Measurements from ENCODE around the gene C1orf74. TPM values are rescaled to one million over a fixed set of nuclear protein-coding genes. Genes with fewer than 3 reads are reported as not detected.

Gene C1orf74
- polyA plus RNA-seq: under 1 TPM in 2 of 3 donors, not detected in 1; 0.18 to 0.84 TPM

DNA sequence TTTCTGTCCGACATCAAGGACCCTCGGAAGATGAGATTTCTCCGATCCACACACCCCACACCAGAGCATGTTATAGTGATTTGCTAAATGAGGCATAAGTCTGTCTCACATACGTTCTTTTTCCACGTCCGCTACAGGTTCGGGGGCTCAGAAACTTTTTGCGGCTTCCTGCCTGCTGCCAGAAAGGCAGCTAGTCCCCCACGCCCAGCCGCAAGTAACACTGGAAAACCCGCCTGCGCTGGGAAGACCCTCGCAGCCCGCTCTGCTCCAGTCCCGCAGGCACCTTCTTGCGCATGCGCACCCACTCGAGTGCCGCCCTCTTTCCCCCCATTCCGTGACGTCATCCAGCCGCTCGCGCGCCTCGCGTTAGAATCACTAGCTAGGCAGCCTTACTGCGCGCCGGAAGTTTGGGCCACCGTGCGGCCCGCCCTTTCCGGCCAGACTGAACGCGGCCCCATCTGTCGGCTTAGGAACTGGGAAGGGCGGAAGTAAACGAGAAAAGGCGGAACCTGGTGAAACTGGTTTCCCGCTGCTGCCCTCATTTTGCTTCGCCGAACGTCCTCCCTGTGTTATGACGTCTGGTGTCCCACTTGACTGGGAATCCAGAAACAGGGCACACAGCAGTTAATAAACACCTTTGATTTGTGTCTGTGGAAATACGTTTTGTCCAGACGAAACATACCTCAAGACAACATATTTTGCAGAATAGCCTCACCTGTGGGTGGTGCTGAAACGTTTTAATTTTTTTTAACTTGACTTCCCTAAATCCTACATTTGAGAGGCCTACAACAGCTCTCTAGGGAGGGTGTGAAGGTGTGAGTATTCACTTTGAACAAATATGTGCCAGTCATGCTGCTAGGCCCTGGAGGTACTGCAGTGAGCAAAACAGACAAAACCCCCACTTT is at the start of gene C1orf74:
Gene C1orf74 (minus strand): TSS at position 295 of the 905 bp plus-strand sequence. CDS start 925 bp downstream, outside the sequence.
- H3K27me3 Mint-ChIP-seq (ENCODE audit: low read depth in 3 of 3): peaks cover 10 to 12% (median 11%) of the 10 kb centered on the region in 3 donors

DNA sequence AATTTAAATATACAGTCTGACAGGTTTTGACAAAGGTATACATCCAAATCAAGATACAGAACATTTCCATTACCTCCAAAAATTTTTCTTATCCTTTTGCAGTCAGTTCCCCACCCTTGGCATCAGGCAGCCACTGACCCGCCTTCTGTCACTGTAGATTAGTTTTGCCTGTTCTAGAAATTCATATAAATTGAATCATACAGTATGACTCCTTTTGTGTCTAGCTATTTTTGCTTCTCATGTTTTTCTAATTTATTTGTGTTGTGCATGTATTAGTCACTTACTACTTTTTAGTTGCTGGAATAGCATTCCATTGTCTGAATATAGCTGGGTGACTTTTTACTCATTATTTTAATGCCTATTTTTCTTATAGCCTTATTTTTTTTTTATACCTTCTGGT is 47.3 kb upstream of the C1orf74 start:
- no peak for DNase-seq
- H3K27ac Mint-ChIP-seq: no peak overlapping the region
- peaks cover 3 to 11% (median 10%) of the 10 kb centered on the region in 3 donors for H3K27me3 Mint-ChIP-seq (ENCODE audit: low read depth in 3 of 3)
- H3K4me1 Mint-ChIP-seq: peaks cover 34 to 38% of the 10 kb centered on the region in 2 donors
- no peak overlapping the region for H3K4me3 Mint-ChIP-seq
- H3K36me3 Mint-ChIP-seq: peaks cover 32 to 49% (median 36%) of the 10 kb centered on the region in 3 donors
- no peaks in the 10 kb centered on the region for H3K9me3 Mint-ChIP-seq

More for the DNA sequence above, at the start of gene C1orf74:
- peak within 1 kb of the TSS; percentile 95 to 100 (median 96) for H3K27ac Mint-ChIP-seq
- H3K4me3 Mint-ChIP-seq: peak within 1 kb of the TSS; percentile 89 to 98 (median 94)
- no peaks in the 10 kb centered on the region for H3K9me3 Mint-ChIP-seq
- H3K4me1 Mint-ChIP-seq: peaks cover 31 to 37% of the 10 kb centered on the region in 2 donors
- H3K36me3 Mint-ChIP-seq: peaks cover 23 to 38% (median 28%) of the 10 kb centered on the region in 3 donors
- peak; percentile 99 for DNase-seq

GRCh38 chr1:209830722-209831121 is 46.4 kb upstream of the C1orf74 start:
- Mint-ChIP-seq H3K27ac (peak overlapping the region in 2 of 6 donors; percentile 38 to 49), H3K9me3 (no peaks in the 10 kb centered on the region), H3K4me1 (peaks cover 34 to 38% of the 10 kb centered on the region in 2 donors), H3K27me3 (ENCODE audit: low read depth in 3 of 3) (peaks cover 3 to 12% (median 10%) of the 10 kb centered on the region in 3 donors), H3K4me3 (no peak overlapping the region), H3K36me3 (peaks cover 27 to 43% (median 32%) of the 10 kb centered on the region in 3 donors)
- no peak for DNase-seq

GRCh38 chr1:209829716-209830115 is 45.4 kb upstream of the C1orf74 start:
- peaks cover 22 to 36% (median 27%) of the 10 kb centered on the region in 3 donors for H3K36me3 Mint-ChIP-seq
- peaks cover 34 to 38% of the 10 kb centered on the region in 2 donors for H3K4me1 Mint-ChIP-seq
- peak overlapping the region; percentile 69 to 84 (median 78) for H3K4me3 Mint-ChIP-seq
- H3K9me3 Mint-ChIP-seq: no peaks in the 10 kb centered on the region
- H3K27ac Mint-ChIP-seq: peak overlapping the region in 4 of 6 donors; percentile 12 to 88 (median 35)
- peaks cover 3 to 12% (median 10%) of the 10 kb centered on the region in 3 donors for H3K27me3 Mint-ChIP-seq (ENCODE audit: low read depth in 3 of 3)
- DNase-seq: no peak

DNA sequence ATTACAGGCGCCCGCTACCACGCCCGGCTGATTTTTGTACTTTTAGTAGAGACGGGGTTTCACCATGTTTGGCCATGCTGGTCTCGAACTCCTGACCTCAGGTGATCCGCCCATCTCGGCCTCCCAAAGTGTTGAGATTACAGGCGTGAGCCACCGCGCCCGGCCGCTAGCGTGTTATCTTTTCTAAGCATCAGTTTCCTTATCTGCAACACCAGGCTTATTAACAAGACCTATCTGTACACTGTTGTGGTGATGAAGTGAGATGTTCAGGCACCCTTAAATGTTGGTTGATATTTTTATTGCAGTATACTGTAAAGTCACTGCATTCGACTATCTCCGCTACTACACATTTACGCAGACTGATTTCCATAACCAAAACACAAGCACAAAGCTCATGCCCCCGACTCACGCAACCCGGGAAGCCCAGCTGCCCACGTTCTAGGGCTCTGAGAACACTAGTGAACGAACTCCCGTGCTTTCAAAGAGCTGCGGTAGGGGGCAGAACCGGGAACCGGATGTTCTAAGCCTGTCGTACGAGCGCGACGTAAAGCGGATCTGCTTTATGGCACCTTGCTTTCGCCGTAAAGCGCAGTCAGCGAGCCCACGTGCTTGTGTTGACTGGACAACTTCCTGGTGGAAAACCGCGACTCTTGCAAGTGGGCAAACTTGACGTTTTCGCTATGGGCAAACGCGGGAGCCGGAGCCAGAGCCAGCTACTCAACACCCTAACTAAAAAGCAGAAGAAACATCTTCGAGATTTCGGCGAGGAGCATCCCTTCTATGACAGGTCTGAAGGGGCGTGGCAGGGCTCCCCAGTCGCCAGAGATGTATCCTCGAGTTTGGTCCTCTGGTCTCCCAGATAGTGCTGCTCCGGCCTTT is 43.3 kb upstream of the C1orf74 start, which contains the start of gene UTP25:
Gene UTP25 (plus strand): TSS at position 589 of the 879 bp plus-strand sequence. CDS start 92 bp downstream, at position 681.
- peak; percentile 94 for DNase-seq
- H3K4me3 Mint-ChIP-seq: peak within 1 kb of the TSS; percentile 90 to 95 (median 93)
- peaks cover 5 to 16% (median 10%) of the 10 kb centered on the region in 3 donors for H3K36me3 Mint-ChIP-seq
- H3K27me3 Mint-ChIP-seq (ENCODE audit: low read depth in 3 of 3): peaks cover 3 to 12% (median 10%) of the 10 kb centered on the region in 3 donors
- H3K27ac Mint-ChIP-seq: peak within 1 kb of the TSS; percentile 88 to 97 (median 92)
- no peaks in the 10 kb centered on the region for H3K9me3 Mint-ChIP-seq
- peaks cover 40 to 46% of the 10 kb centered on the region in 2 donors for H3K4me1 Mint-ChIP-seq

DNA sequence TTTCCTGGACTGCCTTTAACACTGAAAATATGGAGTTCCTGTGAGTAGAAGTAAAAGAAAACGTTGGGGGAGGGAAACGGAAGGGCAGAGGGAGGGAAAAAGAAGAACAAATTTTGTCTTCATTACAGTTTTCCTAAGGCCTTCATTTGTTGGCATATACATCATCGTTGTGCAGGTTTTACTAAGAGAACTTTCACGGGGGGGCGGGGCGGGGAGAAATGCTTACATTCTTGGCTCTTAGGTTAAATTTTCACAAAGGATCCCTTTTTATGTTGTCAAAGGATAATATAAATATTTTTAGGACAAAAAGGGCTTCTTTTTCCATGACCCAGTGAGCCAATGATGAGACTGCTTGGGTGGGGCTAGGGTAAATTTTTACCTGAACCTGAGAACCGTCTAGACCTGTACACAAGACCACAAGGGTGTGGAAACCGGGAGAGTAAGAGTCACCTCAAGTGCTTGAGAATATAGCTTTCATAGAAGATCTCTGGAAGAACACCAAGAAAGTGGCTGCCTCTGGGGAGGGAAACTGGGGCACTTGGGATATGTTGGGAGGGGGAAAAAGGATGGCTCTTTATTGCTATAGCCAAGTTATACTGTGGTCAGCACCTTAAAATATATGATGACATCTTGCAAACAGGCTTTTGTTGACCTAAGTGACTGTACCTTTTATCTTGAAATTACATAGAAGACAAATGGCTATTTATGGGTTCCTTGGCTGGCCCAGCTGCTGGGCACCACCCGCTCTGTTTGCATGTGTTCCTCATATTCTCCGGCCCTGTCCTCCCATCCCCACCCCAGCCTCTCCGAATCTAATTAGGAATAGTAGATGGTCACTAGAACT is 41.5 kb upstream of the C1orf74 start:
- Mint-ChIP-seq H3K9me3 (no peaks in the 10 kb centered on the region), H3K4me1 (peaks cover 40 to 43% of the 10 kb centered on the region in 2 donors), H3K27me3 (ENCODE audit: low read depth in 3 of 3) (peaks cover 10 to 19% (median 13%) of the 10 kb centered on the region in 3 donors), H3K27ac (peak overlapping the region in 3 of 6 donors; percentile 14 to 59 (median 32)), H3K4me3 (peak overlapping the region in 3 of 5 donors; percentile 22 to 34 (median 33)), H3K36me3 (peaks cover 0 to 3% (median 0%) of the 10 kb centered on the region in 3 donors)
- DNase-seq: no peak

GRCh38 chr1:209823143-209824041 is 39.0 kb upstream of the C1orf74 start:
- H3K9me3 Mint-ChIP-seq: peaks cover 0 to 1% (median 0%) of the 10 kb centered on the region in 6 donors
- peaks cover 10 to 19% (median 17%) of the 10 kb centered on the region in 3 donors for H3K27me3 Mint-ChIP-seq (ENCODE audit: low read depth in 3 of 3)
- H3K4me1 Mint-ChIP-seq: peaks cover 24 to 26% of the 10 kb centered on the region in 2 donors
- H3K27ac Mint-ChIP-seq: peak overlapping the region in 2 of 6 donors; percentile 1 to 14
- no peak overlapping the region for H3K4me3 Mint-ChIP-seq
- peak; percentile 22 to 49 (median 46) for DNase-seq
- no peaks in the 10 kb centered on the region for H3K36me3 Mint-ChIP-seq

DNA sequence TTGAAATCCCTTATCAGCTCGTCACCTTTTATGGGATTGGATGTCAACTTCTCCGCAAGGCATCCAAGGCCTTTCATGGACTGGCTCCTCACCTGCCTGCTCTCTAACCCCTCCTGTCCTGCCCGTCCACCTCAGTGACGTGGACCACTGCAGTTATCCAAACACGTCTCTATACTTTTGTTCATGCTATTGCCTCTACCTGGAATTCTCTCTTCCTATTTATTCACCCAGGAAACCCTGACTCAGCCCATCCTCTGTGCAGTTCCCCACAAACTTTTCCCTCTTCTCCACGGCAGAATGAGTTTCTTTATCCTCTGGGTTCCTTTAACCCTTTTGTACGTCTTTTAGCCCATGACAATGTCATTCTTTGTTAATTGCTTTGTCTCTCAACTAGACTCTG is 38.3 kb upstream of the C1orf74 start:
- Mint-ChIP-seq H3K4me3 (no peak overlapping the region), H3K27ac (peak overlapping the region in 2 of 6 donors; percentile 1 to 14), H3K4me1 (peaks cover 17 to 20% of the 10 kb centered on the region in 2 donors), H3K27me3 (ENCODE audit: low read depth in 3 of 3) (peaks cover 10 to 18% (median 13%) of the 10 kb centered on the region in 3 donors), H3K9me3 (peaks cover 0 to 1% (median 0%) of the 10 kb centered on the region in 6 donors), H3K36me3 (no peaks in the 10 kb centered on the region)
- DNase-seq: no peak

GRCh38 chr1:209820986-209821385 is 36.6 kb upstream of the C1orf74 start:
- H3K9me3 Mint-ChIP-seq: peaks cover 0 to 1% (median 0%) of the 10 kb centered on the region in 6 donors
- H3K4me3 Mint-ChIP-seq: no peak overlapping the region
- no peak for DNase-seq
- peaks cover 7 to 10% (median 7%) of the 10 kb centered on the region in 3 donors for H3K27me3 Mint-ChIP-seq (ENCODE audit: low read depth in 3 of 3)
- no peaks in the 10 kb centered on the region for H3K36me3 Mint-ChIP-seq
- no peak overlapping the region for H3K27ac Mint-ChIP-seq
- peaks cover 7 to 9% of the 10 kb centered on the region in 2 donors for H3K4me1 Mint-ChIP-seq

DNA sequence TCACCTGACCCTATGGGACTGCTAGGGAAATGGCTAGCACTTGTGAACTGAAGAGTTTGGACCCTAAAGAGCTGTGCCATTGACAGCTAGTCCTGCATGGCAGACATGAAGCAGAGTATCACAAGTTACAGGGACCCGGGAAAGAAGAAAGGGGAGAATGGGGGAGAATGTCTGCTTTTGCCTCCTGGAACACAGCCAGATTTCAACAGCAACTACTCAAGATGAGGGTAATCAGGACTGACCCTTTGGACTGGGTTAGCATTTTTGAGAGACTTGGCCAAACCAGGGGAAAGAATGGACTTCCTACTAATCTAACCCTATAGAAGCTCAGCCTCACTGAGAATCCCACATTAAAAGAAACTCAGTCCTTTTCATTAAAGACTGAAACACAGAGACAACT is 34.7 kb upstream of the C1orf74 start:
- peaks cover 7 to 10% (median 7%) of the 10 kb centered on the region in 3 donors for H3K27me3 Mint-ChIP-seq (ENCODE audit: low read depth in 3 of 3)
- peaks cover 0 to 1% (median 0%) of the 10 kb centered on the region in 6 donors for H3K9me3 Mint-ChIP-seq
- H3K4me3 Mint-ChIP-seq: no peak overlapping the region
- H3K27ac Mint-ChIP-seq: no peak overlapping the region
- no peaks in the 10 kb centered on the region for H3K36me3 Mint-ChIP-seq
- peaks cover 7 to 9% of the 10 kb centered on the region in 2 donors for H3K4me1 Mint-ChIP-seq
- no peak for DNase-seq

DNA sequence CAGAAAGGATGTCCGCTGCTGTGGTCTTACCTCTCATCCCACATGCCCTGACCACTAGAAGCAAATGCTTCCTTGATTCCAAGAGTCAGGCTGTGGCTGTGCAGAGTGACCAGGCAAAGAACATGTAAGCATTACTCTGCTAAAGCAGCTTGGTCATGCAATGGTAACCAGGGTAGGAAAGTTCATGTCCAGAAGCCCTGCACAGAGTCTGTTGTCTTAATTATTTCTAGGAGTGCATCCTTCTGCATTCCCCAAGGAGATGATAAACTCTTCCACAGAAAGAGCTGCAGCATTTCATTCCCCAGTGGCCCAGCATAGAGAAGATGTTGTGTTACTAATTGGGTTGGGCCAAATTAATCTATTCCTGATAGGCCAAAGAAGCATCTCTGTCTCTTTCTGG is 33.3 kb upstream of the C1orf74 start:
- no peaks in the 10 kb centered on the region for H3K36me3 Mint-ChIP-seq
- H3K4me3 Mint-ChIP-seq: no peak overlapping the region
- peaks cover 9 to 10% (median 9%) of the 10 kb centered on the region in 3 donors for H3K27me3 Mint-ChIP-seq (ENCODE audit: low read depth in 3 of 3)
- no peak overlapping the region for H3K27ac Mint-ChIP-seq
- peaks cover 0 to 1% (median 0%) of the 10 kb centered on the region in 6 donors for H3K9me3 Mint-ChIP-seq
- DNase-seq: no peak
- no peaks in the 10 kb centered on the region for H3K4me1 Mint-ChIP-seq

Data from immature natural killer cell (primary cell).